DND-41 (cell line): ENCODE data around the gene TSR2.
A peak's percentile ranks its signal among the peaks of the same experiment; 100 is the strongest.

Experiments
- ATAC-seq: fragments of 200-7000 bp; cut with Tn5 transposase; 3 replicates; pipeline ENCODE4 v1.9.1; 2021; ENCODE audit warnings: low read depth; ENCODE audit not compliant: insufficient read depth
- DNase-seq: peaks from one replicate; pipeline ENCODE4 v3.0.0-alpha.2; 2020
- H2AFZ ChIP-seq: 2 replicates; pipeline ENCODE4 v1.6.0; 2012; ENCODE audit warnings: low read depth, low read length
- H3K27ac ChIP-seq: 2 replicates; pipeline ENCODE4 v1.5.1; 2012; ENCODE audit warnings: low read length, inconsistent platforms
- H3K27me3 ChIP-seq: fragments of 200-600 bp; sonication (generic); 2 replicates; pipeline ENCODE4 v1.6.0; 2012; ENCODE audit warnings: low read length, mild to moderate bottlenecking, inconsistent platforms; ENCODE audit not compliant: insufficient read depth, poor library complexity
- H3K36me3 ChIP-seq: 2 replicates; pipeline ENCODE4 v1.5.1; 2012; ENCODE audit warnings: low read length, inconsistent platforms; ENCODE audit not compliant: insufficient read depth
- H3K4me1 ChIP-seq: 2 replicates; pipeline ENCODE4 v1.5.1; 2012; ENCODE audit warnings: mild to moderate bottlenecking, low read length; ENCODE audit not compliant: insufficient read depth
- H3K4me2 ChIP-seq: 2 replicates; pipeline ENCODE4 v1.6.0; 2012; ENCODE audit warnings: mild to moderate bottlenecking, moderate library complexity, low read length, inconsistent platforms; ENCODE audit not compliant: insufficient read depth
- H3K4me3 ChIP-seq, 2 experiments: fragments of 200-600 bp in 1 of 2; shearing (Covaris generic) in 1 of 2; 2 replicates each; pipeline ENCODE4 v1.5.1; 2012 to 2016; ENCODE audit warnings: inconsistent platforms in 2 of 2, low read length in 2 of 2, mild to moderate bottlenecking in 2 of 2, low read depth in 1 of 2, moderate library complexity in 1 of 2
- H3K79me2 ChIP-seq: 2 replicates; pipeline ENCODE4 v1.6.0; 2012; ENCODE audit warnings: low read length, inconsistent platforms; ENCODE audit not compliant: insufficient read depth
- H3K9ac ChIP-seq: 2 replicates; pipeline ENCODE4 v1.6.0; 2012; ENCODE audit warnings: low read depth, mild to moderate bottlenecking, inconsistent platforms, low read length, moderate library complexity
- H3K9me3 ChIP-seq: 2 replicates; pipeline ENCODE4 v1.5.1; 2012; ENCODE audit warnings: low read length, moderate library complexity, mild to moderate bottlenecking, inconsistent platforms; ENCODE audit not compliant: insufficient read depth, severe bottlenecking
- H4K20me1 ChIP-seq: 2 replicates; pipeline ENCODE4 v1.6.0; 2012; ENCODE audit warnings: low read length; ENCODE audit not compliant: insufficient read depth
- EZH2 ChIP-seq: IDR thresholded peaks from 3 replicates; pipeline ENCODE4 v1.6.1; 2012; ENCODE audit warnings: borderline replicate concordance, low read depth, mild to moderate bottlenecking, moderate library complexity, low read length, inconsistent platforms; ENCODE audit not compliant: severe bottlenecking
- TF ChIP-seq, protein P1 (sequence below): IDR thresholded peaks from 2 replicates; pipeline ENCODE4 v1.5.1; 2012; ENCODE audit warnings: borderline replicate concordance, low read length, moderate library complexity, mild to moderate bottlenecking; ENCODE audit not compliant: poor library complexity, severe bottlenecking; ENCODE audit errors: extremely low read depth

TSR2 gene

DNA sequence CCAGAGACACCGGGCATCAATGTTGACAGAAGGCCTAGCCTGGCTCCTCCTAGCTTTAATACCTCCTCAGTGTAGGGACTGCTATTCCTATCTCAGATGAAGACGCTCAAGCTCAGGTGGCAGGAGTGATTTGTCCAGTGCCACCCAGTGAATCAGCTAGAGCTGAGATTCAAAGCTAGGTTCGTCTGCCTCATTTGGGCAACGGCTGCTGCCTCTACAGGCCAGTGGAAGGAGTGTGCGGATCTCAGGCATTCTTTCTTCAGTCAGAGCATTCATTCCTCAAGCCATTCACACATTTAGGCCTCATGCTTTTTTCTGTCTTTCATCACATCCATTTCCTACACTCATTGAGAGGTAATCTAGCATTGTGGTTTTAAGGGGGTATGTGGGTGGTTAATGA is 7.3 kb downstream of the TSR2 start:
- peaks cover 13% of the 10 kb centered on the region for H3K79me2 ChIP-seq
- no peak overlapping the region for H3K4me3 ChIP-seq
- peaks cover 26% of the 10 kb centered on the region for H3K36me3 ChIP-seq
- peaks cover 15% of the 10 kb centered on the region; the same call in 1 of the 2 replicates for H4K20me1 ChIP-seq
- H3K4me2 ChIP-seq, result no peak overlapping the region
- DNase-seq (peak; percentile 4), ATAC-seq (peak; percentile 65)
- H3K4me1 ChIP-seq, result peaks cover 7% of the 10 kb centered on the region
- no peak overlapping the region for H3K27ac ChIP-seq
- no peak overlapping the region for H3K9ac ChIP-seq
- H3K27me3 ChIP-seq, result no peaks in the 10 kb centered on the region
- no peaks in the 10 kb centered on the region for H3K9me3 ChIP-seq
- H2AFZ ChIP-seq, result no peak overlapping the region
- TF ChIP-seq, protein P1, sequence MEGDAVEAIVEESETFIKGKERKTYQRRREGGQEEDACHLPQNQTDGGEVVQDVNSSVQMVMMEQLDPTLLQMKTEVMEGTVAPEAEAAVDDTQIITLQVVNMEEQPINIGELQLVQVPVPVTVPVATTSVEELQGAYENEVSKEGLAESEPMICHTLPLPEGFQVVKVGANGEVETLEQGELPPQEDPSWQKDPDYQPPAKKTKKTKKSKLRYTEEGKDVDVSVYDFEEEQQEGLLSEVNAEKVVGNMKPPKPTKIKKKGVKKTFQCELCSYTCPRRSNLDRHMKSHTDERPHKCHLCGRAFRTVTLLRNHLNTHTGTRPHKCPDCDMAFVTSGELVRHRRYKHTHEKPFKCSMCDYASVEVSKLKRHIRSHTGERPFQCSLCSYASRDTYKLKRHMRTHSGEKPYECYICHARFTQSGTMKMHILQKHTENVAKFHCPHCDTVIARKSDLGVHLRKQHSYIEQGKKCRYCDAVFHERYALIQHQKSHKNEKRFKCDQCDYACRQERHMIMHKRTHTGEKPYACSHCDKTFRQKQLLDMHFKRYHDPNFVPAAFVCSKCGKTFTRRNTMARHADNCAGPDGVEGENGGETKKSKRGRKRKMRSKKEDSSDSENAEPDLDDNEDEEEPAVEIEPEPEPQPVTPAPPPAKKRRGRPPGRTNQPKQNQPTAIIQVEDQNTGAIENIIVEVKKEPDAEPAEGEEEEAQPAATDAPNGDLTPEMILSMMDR, result peak; percentile 47
- TF ChIP-seq EZH2, result no peak

DNA sequence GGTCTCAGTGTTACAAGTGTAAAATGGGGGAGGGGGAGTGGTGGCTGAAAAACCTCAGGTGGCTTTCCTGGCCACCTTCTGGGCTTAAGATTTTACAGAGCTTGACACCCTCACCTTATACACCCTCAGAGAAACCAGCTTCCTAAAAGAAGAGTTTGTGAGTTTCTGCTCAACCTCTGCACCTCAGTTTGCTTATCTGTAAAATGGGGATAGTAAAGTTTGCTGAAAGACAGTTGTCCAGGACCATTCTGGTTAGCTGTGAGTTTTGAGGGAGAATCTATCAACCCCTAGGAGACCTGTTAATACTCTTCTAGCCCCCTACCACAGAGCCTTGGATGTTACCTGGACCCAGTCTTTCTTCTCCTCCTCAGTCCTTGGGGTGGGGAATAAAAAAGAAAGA is 9.7 kb downstream of the TSR2 start:
- Histone ChIP-seq H3K27ac (no peak overlapping the region), H3K9me3 (no peaks in the 10 kb centered on the region), H4K20me1 (no peaks in the 10 kb centered on the region), H3K27me3 (no peaks in the 10 kb centered on the region), H3K9ac (no peak overlapping the region), H3K79me2 (no peaks in the 10 kb centered on the region), H2AFZ (no peak overlapping the region), H3K4me2 (no peak overlapping the region), H3K36me3 (peaks cover 5% of the 10 kb centered on the region), H3K4me3 (no peak overlapping the region), H3K4me1 (no peaks in the 10 kb centered on the region)
- no peak for ATAC-seq
- TF ChIP-seq, protein P1, result no peak
- no peak for TF ChIP-seq EZH2
- no peak for DNase-seq

DNA sequence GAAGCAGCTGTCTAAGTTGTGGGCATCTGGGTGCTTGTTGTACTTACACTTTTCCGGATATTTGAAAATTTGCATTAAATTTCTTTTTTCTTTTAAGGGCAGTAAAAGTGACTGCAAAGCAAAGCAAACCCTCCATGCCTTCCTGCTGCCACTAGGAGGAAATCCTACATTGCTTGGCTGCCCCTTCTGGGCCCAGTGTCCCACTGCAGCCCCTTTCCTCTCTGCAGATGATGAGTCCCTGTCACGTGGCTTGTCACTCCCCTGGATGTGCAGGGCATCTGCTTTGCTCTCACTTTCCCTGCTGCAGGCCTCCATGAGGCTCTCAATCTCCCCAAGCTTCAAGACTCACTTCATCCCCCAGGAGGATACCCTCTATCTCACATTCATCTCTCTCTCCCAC is 12.7 kb downstream of the TSR2 start:
- no peak overlapping the region for H3K27ac ChIP-seq
- H3K79me2 ChIP-seq, result no peaks in the 10 kb centered on the region
- H3K36me3 ChIP-seq, result no peaks in the 10 kb centered on the region
- TF ChIP-seq, protein P1, result peak; percentile 30
- no peak for TF ChIP-seq EZH2
- H3K4me3 ChIP-seq, result no peak overlapping the region
- H3K9me3 ChIP-seq, result no peaks in the 10 kb centered on the region
- H3K27me3 ChIP-seq, result no peaks in the 10 kb centered on the region
- DNase-seq (peak; percentile 5), ATAC-seq (0 out of 3 replicates have a peak, but pooled peaks have one; percentile 42)
- no peak overlapping the region for H2AFZ ChIP-seq
- H3K4me1 ChIP-seq, result no peaks in the 10 kb centered on the region
- no peak overlapping the region for H3K9ac ChIP-seq
- no peak overlapping the region for H3K4me2 ChIP-seq
- no peaks in the 10 kb centered on the region for H4K20me1 ChIP-seq
